Activated CD4-positive, alpha-beta T cell treated with anti-CD3 and anti-CD28 coated beads, Interleukin-2, amount 10 ng/mL, durations not matched to agents 24 days and 14 days (primary cell): Measurements from ENCODE around the gene ADAMTSL1. TPM values are rescaled to one million over a fixed set of nuclear protein-coding genes. Genes with fewer than 3 reads are reported as not detected.

ENCODE experiments used
- DNase-seq: peaks from one replicate; pipeline ENCODE4 v3.0.0; 2022
- H3K27ac Mint-ChIP-seq: one replicate; pipeline ENCODE4 v1.8.0; 2022; ENCODE audit warnings: mild to moderate bottlenecking, mixed read lengths
- H3K27me3 Mint-ChIP-seq: one replicate; pipeline ENCODE4 v1.8.0; 2022; ENCODE audit warnings: mixed read lengths
- H3K36me3 Mint-ChIP-seq: one replicate; pipeline ENCODE4 v1.8.0; 2022; ENCODE audit warnings: low read depth, mild to moderate bottlenecking, mixed read lengths
- H3K4me1 Mint-ChIP-seq: one replicate; pipeline ENCODE4 v1.8.0; 2021; ENCODE audit warnings: mixed read lengths
- H3K4me3 Mint-ChIP-seq: one replicate; pipeline ENCODE4 v1.8.0; 2022; ENCODE audit warnings: mild to moderate bottlenecking, moderate library complexity, mixed read lengths
- H3K9me3 Mint-ChIP-seq: one replicate; pipeline ENCODE4 v1.8.0; 2021; ENCODE audit warnings: mixed read lengths
- intact Hi-C: fragments of 100-400 bp; cut with micrococcal nuclease; formaldehyde crosslinking; loops from one replicate; pipeline ENCODE4 v1.15.1; 2023
- total RNA-seq: library from RNA; stranded (reverse); gene quantifications from 2 replicates; pipeline ENCODE4 v1.2.3, GENCODE V29; 2022

Gene ADAMTSL1
- total RNA-seq, 1 donor from 2014 or later: not detected

GRCh38 chr9:18694959-18695668 lies 221.2 kb downstream of the ADAMTSL1 start:
- H3K9me3 Mint-ChIP-seq: no peaks in the 10 kb centered on the region
- no peak for DNase-seq
- intact Hi-C loops: no loop called here
- no peak overlapping the region for H3K4me3 Mint-ChIP-seq
- no peak overlapping the region for H3K27ac Mint-ChIP-seq
- no peaks in the 10 kb centered on the region for H3K36me3 Mint-ChIP-seq
- no peaks in the 10 kb centered on the region for H3K4me1 Mint-ChIP-seq
- H3K27me3 Mint-ChIP-seq: peaks cover 2% of the 10 kb centered on the region

DNA sequence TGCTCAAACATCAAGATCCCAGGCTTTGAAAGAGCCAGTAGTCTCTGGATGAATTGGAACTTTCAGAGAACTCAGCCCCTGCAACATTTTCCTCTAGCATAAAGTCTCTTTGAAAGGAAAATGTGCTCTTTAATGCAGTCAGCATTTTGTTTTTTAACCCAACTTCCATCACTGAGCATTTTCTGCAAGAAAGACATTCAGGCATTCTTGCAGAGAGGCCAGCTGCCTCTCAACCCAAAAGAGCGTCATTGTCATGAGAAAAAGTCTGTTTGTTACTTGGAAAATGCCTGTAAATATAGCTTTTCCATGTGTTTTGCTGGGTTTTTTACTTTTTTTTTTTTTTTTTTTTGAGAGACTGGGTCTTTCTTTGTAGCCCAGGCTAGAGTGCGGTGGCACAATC lies 225.0 kb downstream of the ADAMTSL1 start:
- DNase-seq: no peak
- Mint-ChIP-seq H3K36me3 (no peaks in the 10 kb centered on the region), H3K9me3 (no peaks in the 10 kb centered on the region), H3K4me3 (no peak overlapping the region), H3K27ac (no peak overlapping the region), H3K27me3 (no peaks in the 10 kb centered on the region), H3K4me1 (no peaks in the 10 kb centered on the region)
- intact Hi-C loops: no loop called here

DNA sequence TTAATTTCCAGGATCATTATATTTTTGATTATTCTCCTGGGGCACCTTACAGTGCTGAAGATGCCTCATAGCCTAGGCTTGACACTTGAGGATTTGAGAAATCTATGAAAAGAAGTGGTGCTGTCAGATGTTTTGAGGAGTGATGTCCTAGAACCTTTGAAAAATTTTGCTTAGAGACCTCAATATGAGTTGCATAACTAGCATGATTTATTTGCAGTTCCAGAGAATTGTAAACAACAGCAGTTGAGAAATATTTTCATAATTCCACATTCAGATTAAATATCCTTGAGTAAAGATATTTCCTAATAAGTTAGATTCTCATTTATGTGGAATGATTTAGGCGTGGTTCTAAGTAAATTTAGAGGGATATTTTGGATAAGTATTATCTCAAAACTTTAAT lies 225.8 kb downstream of the ADAMTSL1 start:
- H3K4me3 Mint-ChIP-seq: no peak overlapping the region
- no peak overlapping the region for H3K27ac Mint-ChIP-seq
- intact Hi-C loops: no loop called here
- H3K4me1 Mint-ChIP-seq: no peaks in the 10 kb centered on the region
- H3K9me3 Mint-ChIP-seq: no peaks in the 10 kb centered on the region
- no peaks in the 10 kb centered on the region for H3K36me3 Mint-ChIP-seq
- H3K27me3 Mint-ChIP-seq: no peaks in the 10 kb centered on the region
- no peak for DNase-seq

GRCh38 chr9:18700714-18701113 lies 226.8 kb downstream of the ADAMTSL1 start:
- intact Hi-C loops: no loop called here
- no peak overlapping the region for H3K27ac Mint-ChIP-seq
- no peak for DNase-seq

DNA sequence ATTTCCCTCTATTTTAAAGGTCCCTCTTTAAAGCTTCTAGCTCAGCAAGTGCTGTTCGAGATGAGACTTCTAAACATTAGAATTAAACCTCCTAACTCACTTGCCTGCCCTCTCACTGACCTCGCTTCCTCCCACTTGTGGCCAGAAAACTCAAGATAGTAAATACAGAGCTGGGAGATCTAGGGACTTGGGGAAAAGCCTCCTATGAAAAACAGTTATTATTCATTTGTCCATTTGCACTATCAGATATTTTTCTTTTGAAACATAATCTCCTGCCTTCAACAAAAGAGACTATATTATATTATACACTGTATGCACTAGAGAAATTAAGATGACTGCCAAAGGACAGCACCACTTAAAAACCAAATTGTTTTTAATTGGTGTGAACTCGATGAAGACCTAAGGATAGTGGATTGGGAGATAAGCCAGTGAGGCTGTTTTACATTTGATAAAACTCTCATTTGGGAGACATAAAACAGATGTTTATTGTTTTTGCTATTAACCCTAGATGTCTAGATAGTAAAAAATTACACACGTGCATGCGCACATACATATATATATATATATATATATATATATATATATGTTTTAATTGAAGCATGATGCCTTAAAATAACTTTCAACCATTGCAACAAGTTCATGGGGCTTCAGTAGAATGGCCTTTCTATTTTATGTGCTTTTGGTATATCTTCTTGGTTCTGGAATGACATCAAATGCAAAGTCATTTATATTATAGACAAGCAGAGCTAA lies 229.4 kb downstream of the ADAMTSL1 start:
- no peak for DNase-seq
- H3K4me1 Mint-ChIP-seq: no peaks in the 10 kb centered on the region
- H3K9me3 Mint-ChIP-seq: no peaks in the 10 kb centered on the region
- no peaks in the 10 kb centered on the region for H3K27me3 Mint-ChIP-seq
- H3K4me3 Mint-ChIP-seq: no peak overlapping the region
- no peak overlapping the region for H3K27ac Mint-ChIP-seq
- no peaks in the 10 kb centered on the region for H3K36me3 Mint-ChIP-seq
- intact Hi-C loops: no loop called here

More at GRCh38 chr9:18700714-18701113, 226.8 kb downstream of the ADAMTSL1 start:
- Mint-ChIP-seq H3K9me3 (no peaks in the 10 kb centered on the region), H3K4me1 (no peaks in the 10 kb centered on the region), H3K27me3 (no peaks in the 10 kb centered on the region), H3K36me3 (no peaks in the 10 kb centered on the region), H3K4me3 (no peak overlapping the region)

DNA sequence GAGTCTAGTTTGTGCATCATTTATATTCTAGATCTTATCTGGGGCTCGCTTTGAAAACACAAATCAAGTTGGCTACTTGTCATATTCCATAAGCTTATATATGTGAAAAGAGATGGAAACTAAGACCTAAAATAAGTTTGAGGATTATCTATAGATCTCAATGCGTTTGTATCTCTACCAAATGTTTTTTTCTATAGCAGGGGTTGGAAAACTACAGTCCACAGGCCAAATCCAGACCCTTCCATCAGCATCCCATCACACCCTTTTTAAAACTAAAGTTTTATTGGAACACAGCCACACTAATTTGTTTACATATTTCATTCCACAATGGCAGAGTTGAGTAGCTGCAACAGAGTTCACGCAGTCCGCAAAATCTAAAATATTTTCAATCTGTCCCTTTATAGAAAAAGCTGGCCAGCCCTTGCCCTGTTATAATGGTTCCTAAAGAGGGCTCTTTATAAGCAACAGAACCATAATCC lies 230.0 kb downstream of the ADAMTSL1 start:
- no peaks in the 10 kb centered on the region for H3K9me3 Mint-ChIP-seq

DNA sequence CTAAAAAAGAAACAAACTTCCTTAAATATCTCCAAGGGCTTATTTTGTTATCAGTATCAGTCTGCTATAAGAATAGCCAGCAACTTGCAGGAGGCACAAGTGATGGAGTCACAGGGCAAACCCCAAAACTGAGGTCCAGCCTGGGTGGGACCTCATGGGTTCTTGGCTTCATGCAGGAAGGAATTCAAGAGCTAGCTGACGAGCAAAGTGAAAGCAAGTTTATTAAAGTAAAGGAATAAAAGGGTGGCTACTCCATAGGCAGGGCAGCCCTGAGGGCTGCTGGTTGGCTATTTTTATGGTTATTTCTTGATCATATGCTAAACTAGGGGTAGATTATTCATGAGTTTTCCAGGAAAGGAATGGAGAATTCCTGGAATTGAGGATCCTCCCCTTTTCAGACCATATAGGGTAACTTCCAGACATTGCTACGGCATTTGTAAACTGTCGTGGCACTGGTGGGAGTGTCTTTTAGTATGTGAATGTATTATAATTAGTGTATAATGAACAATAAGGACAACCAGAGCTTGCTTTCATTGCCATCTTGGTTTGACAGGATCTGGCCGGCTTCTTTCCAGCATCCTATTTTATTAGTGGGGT lies 231.9 kb downstream of the ADAMTSL1 start:
- no peak for DNase-seq
- Mint-ChIP-seq H3K27ac (no peak overlapping the region), H3K9me3 (no peaks in the 10 kb centered on the region), H3K36me3 (no peaks in the 10 kb centered on the region), H3K4me3 (no peak overlapping the region), H3K4me1 (no peaks in the 10 kb centered on the region), H3K27me3 (no peaks in the 10 kb centered on the region)
- intact Hi-C loops: no loop called here

More for the DNA sequence above, 230.0 kb downstream of the ADAMTSL1 start:
- no peak overlapping the region for H3K27ac Mint-ChIP-seq
- H3K4me1 Mint-ChIP-seq: no peaks in the 10 kb centered on the region
- intact Hi-C loops: no loop called here
- H3K36me3 Mint-ChIP-seq: no peaks in the 10 kb centered on the region
- no peak overlapping the region for H3K4me3 Mint-ChIP-seq
- H3K27me3 Mint-ChIP-seq: no peaks in the 10 kb centered on the region
- no peak for DNase-seq

DNA sequence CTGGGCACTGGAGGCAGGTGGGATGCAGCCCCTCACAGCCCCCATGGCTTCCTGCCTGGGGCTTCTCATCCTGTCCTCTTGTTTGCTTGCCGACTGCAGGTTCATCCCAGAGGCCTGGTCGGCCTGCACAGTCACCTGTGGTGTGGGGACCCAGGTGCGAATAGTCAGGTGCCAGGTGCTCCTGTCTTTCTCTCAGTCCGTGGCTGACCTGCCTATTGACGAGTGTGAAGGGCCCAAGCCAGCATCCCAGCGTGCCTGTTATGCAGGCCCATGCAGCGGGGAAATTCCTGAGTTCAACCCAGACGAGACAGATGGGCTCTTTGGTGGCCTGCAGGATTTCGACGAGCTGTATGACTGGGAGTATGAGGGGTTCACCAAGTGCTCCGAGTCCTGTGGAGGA lies 232.7 kb downstream of the ADAMTSL1 start:
- Mint-ChIP-seq H3K4me3 (no peak overlapping the region), H3K27ac (no peak overlapping the region), H3K9me3 (no peaks in the 10 kb centered on the region), H3K27me3 (no peaks in the 10 kb centered on the region), H3K36me3 (no peaks in the 10 kb centered on the region), H3K4me1 (no peaks in the 10 kb centered on the region)
- intact Hi-C loops: no loop called here
- no peak for DNase-seq

- Mint-ChIP-seq H3K4me1 (no peaks in the 10 kb centered on the region), H3K27ac (no peak overlapping the region), H3K27me3 (no peaks in the 10 kb centered on the region), H3K4me3 (no peak overlapping the region), H3K36me3 (no peaks in the 10 kb centered on the region), H3K9me3 (no peaks in the 10 kb centered on the region)
- intact Hi-C loops: no loop called here
- DNase-seq: no peak
Observed at GRCh38 chr9:18707061-18707461, 233.1 kb downstream of the ADAMTSL1 start.

DNA sequence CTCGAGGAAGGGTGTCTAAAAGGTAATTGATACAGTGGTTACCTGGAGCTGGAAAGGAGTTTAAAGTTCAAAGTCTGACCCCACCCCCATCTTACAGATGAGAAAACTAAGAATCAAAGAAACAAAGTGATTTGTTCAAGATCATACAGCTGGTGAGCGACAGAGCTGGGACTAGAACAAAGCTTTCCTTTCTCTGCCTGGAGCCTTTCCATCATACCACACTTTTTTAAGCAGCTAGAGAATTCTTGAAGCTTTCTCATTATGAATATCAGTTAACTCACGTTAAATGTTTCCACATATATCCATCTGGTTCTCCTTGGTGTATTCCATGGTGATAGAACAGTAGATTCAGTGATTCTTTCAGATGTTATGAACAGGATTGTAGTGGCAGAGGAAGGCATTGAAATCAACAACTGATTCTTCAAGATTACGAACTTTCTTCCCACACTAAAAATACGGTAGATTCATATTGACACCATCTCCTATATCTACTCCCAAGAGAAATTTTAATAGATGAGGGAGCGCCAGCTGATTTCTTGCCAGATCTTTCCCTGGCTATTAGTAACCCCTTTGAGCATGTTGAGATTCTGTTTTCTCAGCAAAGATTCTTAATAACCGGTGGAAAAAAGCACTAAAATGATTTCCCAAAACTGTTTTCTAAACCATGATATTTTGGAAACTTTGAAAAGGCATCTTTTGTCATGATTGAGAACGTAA lies 233.7 kb downstream of the ADAMTSL1 start:
- DNase-seq: no peak
- intact Hi-C loops: no loop called here
- H3K9me3 Mint-ChIP-seq: no peaks in the 10 kb centered on the region
- no peak overlapping the region for H3K27ac Mint-ChIP-seq
- H3K4me1 Mint-ChIP-seq: no peaks in the 10 kb centered on the region
- H3K4me3 Mint-ChIP-seq: no peak overlapping the region
- H3K36me3 Mint-ChIP-seq: no peaks in the 10 kb centered on the region
- no peaks in the 10 kb centered on the region for H3K27me3 Mint-ChIP-seq

DNA sequence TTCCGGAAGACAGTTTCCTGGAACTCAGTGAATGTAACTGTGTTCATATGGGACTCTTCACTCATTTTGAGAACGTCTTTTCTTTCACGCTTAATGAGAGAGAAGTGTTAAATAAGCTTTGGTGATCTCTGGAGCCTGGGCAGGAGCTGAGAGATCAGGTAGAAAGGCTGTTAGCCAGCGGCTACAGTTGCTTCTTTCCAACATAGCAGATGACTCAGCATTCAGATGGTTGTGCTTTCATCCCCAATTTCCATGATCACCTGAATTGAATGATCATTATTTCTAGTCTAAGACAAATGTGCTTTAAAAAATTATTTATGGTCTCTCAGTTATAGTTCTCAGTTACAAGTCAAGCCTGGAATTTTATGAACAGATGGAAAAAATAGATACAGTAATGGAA lies 234.5 kb downstream of the ADAMTSL1 start:
- H3K9me3 Mint-ChIP-seq: no peaks in the 10 kb centered on the region
- DNase-seq: no peak
- intact Hi-C loops: no loop called here
- no peaks in the 10 kb centered on the region for H3K27me3 Mint-ChIP-seq
- no peaks in the 10 kb centered on the region for H3K36me3 Mint-ChIP-seq
- H3K4me3 Mint-ChIP-seq: no peak overlapping the region
- H3K27ac Mint-ChIP-seq: no peak overlapping the region
- H3K4me1 Mint-ChIP-seq: no peaks in the 10 kb centered on the region

DNA sequence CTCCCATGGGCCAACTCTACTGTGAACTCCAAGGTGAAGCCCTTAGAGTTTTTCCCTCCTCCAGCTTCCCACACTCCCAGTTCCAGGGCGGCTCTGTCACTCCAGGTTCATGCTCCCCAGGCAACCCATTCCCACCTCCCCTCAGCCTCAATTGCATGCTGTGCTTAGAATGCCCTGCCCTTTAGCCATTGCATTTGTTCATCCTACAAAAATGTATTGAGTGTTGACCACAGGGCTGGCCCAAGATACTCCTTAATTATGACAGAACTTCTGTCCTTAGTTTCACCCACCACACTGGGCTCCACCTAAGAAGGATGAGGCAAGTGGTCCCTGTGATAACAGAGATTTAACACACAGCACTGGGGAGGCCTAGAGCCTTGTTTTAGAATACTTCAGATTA lies 236.1 kb downstream of the ADAMTSL1 start:
- no peaks in the 10 kb centered on the region for H3K27me3 Mint-ChIP-seq
- H3K9me3 Mint-ChIP-seq: no peaks in the 10 kb centered on the region
- H3K4me3 Mint-ChIP-seq: no peak overlapping the region
- no peak overlapping the region for H3K27ac Mint-ChIP-seq
- intact Hi-C loops: no loop called here
- H3K4me1 Mint-ChIP-seq: no peaks in the 10 kb centered on the region
- no peak for DNase-seq
- no peaks in the 10 kb centered on the region for H3K36me3 Mint-ChIP-seq

GRCh38 chr9:18717759-18718158 lies 243.8 kb downstream of the ADAMTSL1 start:
- intact Hi-C loops: no loop called here
- Mint-ChIP-seq H3K27me3 (no peaks in the 10 kb centered on the region), H3K4me1 (no peaks in the 10 kb centered on the region), H3K36me3 (no peaks in the 10 kb centered on the region), H3K4me3 (no peak overlapping the region), H3K27ac (no peak overlapping the region), H3K9me3 (no peaks in the 10 kb centered on the region)
- no peak for DNase-seq

DNA sequence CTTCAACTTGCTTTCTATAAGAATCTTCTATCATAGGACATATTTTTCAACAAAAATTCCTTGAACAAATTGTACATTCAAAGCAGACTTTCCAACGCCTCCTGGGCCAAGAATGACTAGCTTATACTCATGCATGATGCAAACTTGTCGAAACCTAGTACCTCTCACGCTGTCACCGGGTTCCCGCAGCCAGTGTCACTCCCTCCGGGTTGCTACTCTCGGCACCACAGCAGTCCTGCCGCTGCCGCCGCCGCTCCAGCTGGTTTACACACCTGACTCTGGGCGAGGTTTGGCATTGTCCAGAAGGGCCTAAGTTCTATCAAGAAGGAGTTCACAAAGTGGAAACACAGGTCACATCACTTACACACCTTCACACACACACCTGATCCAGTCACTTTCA lies 244.4 kb downstream of the ADAMTSL1 start:
- Mint-ChIP-seq H3K4me1 (no peaks in the 10 kb centered on the region), H3K27ac (no peak overlapping the region), H3K36me3 (no peaks in the 10 kb centered on the region), H3K9me3 (no peaks in the 10 kb centered on the region), H3K27me3 (no peaks in the 10 kb centered on the region), H3K4me3 (no peak overlapping the region)
- intact Hi-C loops: no loop called here
- DNase-seq: no peak
